HG03558 (cell line): ENCODE data around the gene FAM237A.

Experiments used
- ATAC-seq: cut with Tn5 transposase; IDR thresholded peaks from one replicate; pipeline ENCODE4 v1.9.1; 2021; ENCODE audit warnings: moderate number of reproducible peaks; ENCODE audit not compliant: unreplicated experiment; ENCODE audit errors: extremely low read depth

The FAM237A gene

GRCh38 chr2:206642075-206643025, at the start of gene FAM237A:
TSS of gene FAM237A (plus strand) at chr2:206642487. CDS start at chr2:206644237, 1,750 bp downstream.
- no peak for ATAC-seq

- ATAC-seq, result no peak
Observed at GRCh38 chr2:206597717-206598218, 44.5 kb upstream of the FAM237A start.

- ATAC-seq, result no peak
Observed at GRCh38 chr2:206603243-206603642, 39.0 kb upstream of the FAM237A start.

GRCh38 chr2:206610451-206610850, 31.8 kb upstream of the FAM237A start:
- no peak for ATAC-seq

GRCh38 chr2:206611191-206611590, 31.1 kb upstream of the FAM237A start:
- no peak for ATAC-seq

- ATAC-seq, result no peak
Observed at GRCh38 chr2:206611736-206612135, 30.6 kb upstream of the FAM237A start.

GRCh38 chr2:206614811-206615210, 27.5 kb upstream of the FAM237A start:
- no peak for ATAC-seq

- no peak for ATAC-seq
Observed at GRCh38 chr2:206615417-206616089, 26.7 kb upstream of the FAM237A start.

- no peak for ATAC-seq
Observed at GRCh38 chr2:206616151-206616550, 26.1 kb upstream of the FAM237A start.

- ATAC-seq, result no peak
Observed at GRCh38 chr2:206619011-206619410, 23.3 kb upstream of the FAM237A start.

- no peak for ATAC-seq
Observed at GRCh38 chr2:206626108-206626507, 16.2 kb upstream of the FAM237A start.

- ATAC-seq, result no peak
Observed at GRCh38 chr2:206627632-206628031, 14.7 kb upstream of the FAM237A start.

GRCh38 chr2:206631340-206631739, 10.9 kb upstream of the FAM237A start:
- ATAC-seq, result no peak

GRCh38 chr2:206635015-206635414, 7.3 kb upstream of the FAM237A start:
- ATAC-seq, result no peak

- ATAC-seq, result no peak
Observed at GRCh38 chr2:206639636-206640035, 2.7 kb upstream of the FAM237A start.

- no peak for ATAC-seq
Observed at GRCh38 chr2:206641226-206641625, 1.1 kb upstream of the FAM237A start.

GRCh38 chr2:206647985-206648384, 5.7 kb downstream of the FAM237A start:
- no peak for ATAC-seq

- no peak for ATAC-seq
Observed at GRCh38 chr2:206657087-206657486, 14.8 kb downstream of the FAM237A start.

- no peak for ATAC-seq
Observed at GRCh38 chr2:206665251-206665650, 23.0 kb downstream of the FAM237A start.

- ATAC-seq, result no peak
Observed at GRCh38 chr2:206670531-206671319, 28.4 kb downstream of the FAM237A start.
